Fibroblast of the aortic adventitia (primary cell): Measurements from ENCODE around the gene SAA1. TPM values are rescaled to one million over a fixed set of nuclear protein-coding genes. Genes with fewer than 3 reads are reported as not detected.

Experiments
- DNase-seq: peaks from one replicate; pipeline ENCODE4 v3.0.0-alpha.2; 2010; ENCODE audit warnings: low read depth
- H3K4me3 ChIP-seq: 2 replicates; pipeline ENCODE4 v1.5.1; 2011; ENCODE audit warnings: low read depth, mild to moderate bottlenecking, control low read depth, low read length, moderate library complexity
- CTCF ChIP-seq: IDR thresholded peaks from 2 replicates; pipeline ENCODE4 v1.5.1; 2011; ENCODE audit warnings: mild to moderate bottlenecking, low read length, control low read depth, inconsistent platforms; ENCODE audit not compliant: insufficient read depth
- total RNA-seq: library from RNA; depleted of rRNA; stranded (reverse); fragments of >200 nt; gene quantifications from 2 replicates; pipeline ENCODE4 v1.2.3, GENCODE V29; 2012; ENCODE audit warnings: low replicate concordance

The SAA1 gene
- total RNA-seq, 1 donor, result not detected

GRCh38 chr11:18271206-18271605, 5.1 kb downstream of the SAA1 start:
- no peak overlapping the region for H3K4me3 ChIP-seq
- no peak for TF ChIP-seq CTCF
- DNase-seq, result no peak

- no peak for DNase-seq
- no peak for TF ChIP-seq CTCF
- H3K4me3 ChIP-seq, result no peak overlapping the region
Measured at GRCh38 chr11:18277565-18278271, 11.7 kb downstream of the SAA1 start.

- TF ChIP-seq CTCF, result no peak
- H3K4me3 ChIP-seq, result no peak overlapping the region
- no peak for DNase-seq
Measured at GRCh38 chr11:18280438-18281045, 14.5 kb downstream of the SAA1 start.

- no peak for DNase-seq
- H3K4me3 ChIP-seq, result no peak overlapping the region
- no peak for TF ChIP-seq CTCF
Measured at GRCh38 chr11:18282626-18283025, 16.6 kb downstream of the SAA1 start.

- no peak overlapping the region for H3K4me3 ChIP-seq
- no peak for TF ChIP-seq CTCF
- no peak for DNase-seq
Measured at GRCh38 chr11:18285841-18286240, 19.8 kb downstream of the SAA1 start.

- DNase-seq, result no peak
- no peak overlapping the region for H3K4me3 ChIP-seq
- TF ChIP-seq CTCF, result no peak
Measured at GRCh38 chr11:18288911-18289310, 22.8 kb downstream of the SAA1 start.
